Measurements from ENCODE around the gene KCNIP4.

DNA sequence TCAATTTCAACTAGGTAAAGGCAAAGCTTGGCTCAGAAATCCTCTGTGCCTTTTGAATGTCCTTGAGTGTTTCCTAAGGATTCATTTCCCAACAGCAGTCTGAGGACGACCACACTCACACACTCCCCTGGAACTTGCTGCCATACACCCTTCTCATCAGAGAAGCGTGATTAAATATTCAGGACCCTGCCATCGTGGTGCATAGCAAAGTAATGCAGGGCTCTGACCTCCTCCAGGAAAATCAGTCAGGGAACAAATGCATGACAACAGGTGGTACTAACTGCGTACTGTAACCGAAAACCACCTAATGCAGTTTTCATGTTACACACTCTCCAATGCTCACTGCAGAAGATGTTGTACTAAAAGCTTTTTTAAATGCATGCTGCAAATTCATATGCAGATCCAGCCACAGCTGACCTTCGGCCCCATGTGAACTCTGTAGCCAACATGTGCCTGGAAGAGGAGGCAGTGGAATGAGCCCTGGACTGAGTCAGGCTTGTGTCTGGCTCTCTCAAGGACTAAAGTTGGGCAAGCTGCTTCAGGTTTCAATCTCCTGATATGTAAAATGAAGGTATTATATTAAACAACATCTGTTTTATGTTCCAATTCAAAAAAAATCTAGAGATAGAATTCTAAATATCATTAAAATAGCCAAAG lies 238.3 kb downstream of the KCNIP4 start:
- TF ChIP-seq, protein P1, sequence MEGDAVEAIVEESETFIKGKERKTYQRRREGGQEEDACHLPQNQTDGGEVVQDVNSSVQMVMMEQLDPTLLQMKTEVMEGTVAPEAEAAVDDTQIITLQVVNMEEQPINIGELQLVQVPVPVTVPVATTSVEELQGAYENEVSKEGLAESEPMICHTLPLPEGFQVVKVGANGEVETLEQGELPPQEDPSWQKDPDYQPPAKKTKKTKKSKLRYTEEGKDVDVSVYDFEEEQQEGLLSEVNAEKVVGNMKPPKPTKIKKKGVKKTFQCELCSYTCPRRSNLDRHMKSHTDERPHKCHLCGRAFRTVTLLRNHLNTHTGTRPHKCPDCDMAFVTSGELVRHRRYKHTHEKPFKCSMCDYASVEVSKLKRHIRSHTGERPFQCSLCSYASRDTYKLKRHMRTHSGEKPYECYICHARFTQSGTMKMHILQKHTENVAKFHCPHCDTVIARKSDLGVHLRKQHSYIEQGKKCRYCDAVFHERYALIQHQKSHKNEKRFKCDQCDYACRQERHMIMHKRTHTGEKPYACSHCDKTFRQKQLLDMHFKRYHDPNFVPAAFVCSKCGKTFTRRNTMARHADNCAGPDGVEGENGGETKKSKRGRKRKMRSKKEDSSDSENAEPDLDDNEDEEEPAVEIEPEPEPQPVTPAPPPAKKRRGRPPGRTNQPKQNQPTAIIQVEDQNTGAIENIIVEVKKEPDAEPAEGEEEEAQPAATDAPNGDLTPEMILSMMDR (conservative IDR thresholded peaks at IDR 0.05; ENCODE audit: low read depth in 2 of 2), result no peak
- TF ChIP-seq CREB1 (CRISPR knock-in tag; IDR thresholded peaks at IDR 0.05; ENCODE audit: low read depth) (no peak), EZH2 (IDR thresholded peaks at IDR 0.05; ENCODE audit: low read depth, unreplicated experiment) (no peak)
- TF ChIP-seq, protein P2, sequence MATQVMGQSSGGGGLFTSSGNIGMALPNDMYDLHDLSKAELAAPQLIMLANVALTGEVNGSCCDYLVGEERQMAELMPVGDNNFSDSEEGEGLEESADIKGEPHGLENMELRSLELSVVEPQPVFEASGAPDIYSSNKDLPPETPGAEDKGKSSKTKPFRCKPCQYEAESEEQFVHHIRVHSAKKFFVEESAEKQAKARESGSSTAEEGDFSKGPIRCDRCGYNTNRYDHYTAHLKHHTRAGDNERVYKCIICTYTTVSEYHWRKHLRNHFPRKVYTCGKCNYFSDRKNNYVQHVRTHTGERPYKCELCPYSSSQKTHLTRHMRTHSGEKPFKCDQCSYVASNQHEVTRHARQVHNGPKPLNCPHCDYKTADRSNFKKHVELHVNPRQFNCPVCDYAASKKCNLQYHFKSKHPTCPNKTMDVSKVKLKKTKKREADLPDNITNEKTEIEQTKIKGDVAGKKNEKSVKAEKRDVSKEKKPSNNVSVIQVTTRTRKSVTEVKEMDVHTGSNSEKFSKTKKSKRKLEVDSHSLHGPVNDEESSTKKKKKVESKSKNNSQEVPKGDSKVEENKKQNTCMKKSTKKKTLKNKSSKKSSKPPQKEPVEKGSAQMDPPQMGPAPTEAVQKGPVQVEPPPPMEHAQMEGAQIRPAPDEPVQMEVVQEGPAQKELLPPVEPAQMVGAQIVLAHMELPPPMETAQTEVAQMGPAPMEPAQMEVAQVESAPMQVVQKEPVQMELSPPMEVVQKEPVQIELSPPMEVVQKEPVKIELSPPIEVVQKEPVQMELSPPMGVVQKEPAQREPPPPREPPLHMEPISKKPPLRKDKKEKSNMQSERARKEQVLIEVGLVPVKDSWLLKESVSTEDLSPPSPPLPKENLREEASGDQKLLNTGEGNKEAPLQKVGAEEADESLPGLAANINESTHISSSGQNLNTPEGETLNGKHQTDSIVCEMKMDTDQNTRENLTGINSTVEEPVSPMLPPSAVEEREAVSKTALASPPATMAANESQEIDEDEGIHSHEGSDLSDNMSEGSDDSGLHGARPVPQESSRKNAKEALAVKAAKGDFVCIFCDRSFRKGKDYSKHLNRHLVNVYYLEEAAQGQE (IDR thresholded peaks at IDR 0.05; ENCODE audit: unreplicated experiment), result no peak
